Neural progenitor cell (in vitro differentiated cells): ENCODE data around the gene TMEM131L. TPM values are rescaled to one million over a fixed set of nuclear protein-coding genes. Genes with fewer than 3 reads are reported as not detected.

Experiments
- DNase-seq: peaks from one replicate; pipeline ENCODE4 v3.0.0-alpha.2; 2016; ENCODE audit warnings: low spot score
- H2AFZ ChIP-seq: fragments of 200-600 bp; sonication (generic); replicated peaks from 2 replicates; pipeline ENCODE4 v1.6.1; 2016; ENCODE audit warnings: antibody characterized with exemption
- H3F3A ChIP-seq: fragments of 200-600 bp; sonication (generic); 2 replicates; pipeline ENCODE4 v1.6.1; 2016; ENCODE audit warnings: antibody characterized with exemption, low read depth
- H3K27ac ChIP-seq: fragments of 200-600 bp; sonication (generic); 2 replicates; pipeline ENCODE4 v1.5.1; 2016; ENCODE audit warnings: mild to moderate bottlenecking
- H3K27me3 ChIP-seq: fragments of 200-600 bp; sonication (generic); 2 replicates; pipeline ENCODE4 v1.6.1; 2016; ENCODE audit warnings: mild to moderate bottlenecking, moderate library complexity
- H3K36me3 ChIP-seq: fragments of 200-600 bp; sonication (generic); 2 replicates; pipeline ENCODE4 v1.5.1; 2016
- H3K4me1 ChIP-seq: fragments of 200-600 bp; sonication (generic); 2 replicates; pipeline ENCODE4 v1.6.1; 2016; ENCODE audit warnings: mixed run types
- H3K4me2 ChIP-seq: fragments of 200-600 bp; sonication (generic); 2 replicates; pipeline ENCODE4 v1.6.1; 2016
- H3K4me3 ChIP-seq: fragments of 200-600 bp; sonication (generic); 2 replicates; pipeline ENCODE4 v1.5.1; 2016
- H3K79me2 ChIP-seq: fragments of 200-600 bp; sonication (generic); 2 replicates; pipeline ENCODE4 v1.6.1; 2016; ENCODE audit warnings: low read depth
- H3K9ac ChIP-seq: fragments of 200-600 bp; sonication (generic); 2 replicates; pipeline ENCODE4 v1.6.1; 2016
- H3K9me3 ChIP-seq: fragments of 200-600 bp; sonication (generic); 2 replicates; pipeline ENCODE4 v1.5.1; 2016; ENCODE audit warnings: low read depth
- H4K20me1 ChIP-seq: fragments of 200-600 bp; sonication (generic); 2 replicates; pipeline ENCODE4 v1.6.1; 2016; ENCODE audit warnings: low read depth
- H3K27ac Mint-ChIP-seq: 3 replicates; pipeline ENCODE4 v1.8.0; 2021; ENCODE audit warnings: mixed read lengths
- H3K27me3 Mint-ChIP-seq: 2 replicates; pipeline ENCODE4 v1.8.0; 2022; ENCODE audit warnings: low read depth, mild to moderate bottlenecking, inconsistent platforms, moderate library complexity, mixed read lengths; ENCODE audit not compliant: insufficient read depth
- H3K36me3 Mint-ChIP-seq: 3 replicates; pipeline ENCODE4 v1.8.0; 2021; ENCODE audit warnings: mixed read lengths
- H3K4me1 Mint-ChIP-seq: 3 replicates; pipeline ENCODE4 v1.8.0; 2021; ENCODE audit warnings: mixed read lengths
- H3K4me3 Mint-ChIP-seq: 3 replicates; pipeline ENCODE4 v1.8.0; 2021; ENCODE audit warnings: mild to moderate bottlenecking, moderate library complexity, mixed read lengths
- H3K9me3 Mint-ChIP-seq: 3 replicates; pipeline ENCODE4 v1.8.0; 2020; ENCODE audit warnings: mixed read lengths
- CTCF ChIP-seq: fragments of 200-600 bp; sonication (generic); IDR thresholded peaks from 2 replicates; pipeline ENCODE4 v1.5.1; 2017; ENCODE audit warnings: antibody characterized with exemption, mild to moderate bottlenecking
- EZH2 ChIP-seq: fragments of 200-600 bp; sonication (generic); IDR thresholded peaks from 2 replicates; pipeline ENCODE4 v1.6.1; 2017; ENCODE audit warnings: antibody characterized with exemption, mild to moderate bottlenecking, moderate library complexity
- EZH2phosphoT487 ChIP-seq: fragments of 200-600 bp; sonication (generic); IDR thresholded peaks from 2 replicates; pipeline ENCODE4 v1.6.1; 2017; ENCODE audit warnings: antibody characterized with exemption
- total RNA-seq: library from RNA; depleted of rRNA; stranded (reverse); fragments of >200 nt; gene quantifications from 2 replicates; pipeline ENCODE4 v1.2.3, GENCODE V29; 2015; ENCODE audit warnings: low replicate concordance

The TMEM131L gene
- total RNA-seq, 1 donor from 2014 or later, result 14.8 TPM

GRCh38 chr4:153555730-153556434 is 89.7 kb downstream of the TMEM131L start:
- H3K4me1 Mint-ChIP-seq, result peaks cover 7% of the 10 kb centered on the region

GRCh38 chr4:153556435-153556815 is 90.3 kb downstream of the TMEM131L start:
- DNase-seq, result no peak
- Histone ChIP-seq H3K4me2 (no peak overlapping the region), H3K4me1 (peaks cover 6% of the 10 kb centered on the region), H3K27me3 (no peaks in the 10 kb centered on the region), H3K36me3 (peaks cover 9% of the 10 kb centered on the region), H2AFZ (no peak overlapping the region), H3K27ac (no peak overlapping the region), H3K9ac (no peak overlapping the region), H4K20me1 (peaks cover 4% of the 10 kb centered on the region), H3K9me3 (no peaks in the 10 kb centered on the region), H3K79me2 (no peaks in the 10 kb centered on the region), H3F3A (no peaks in the 10 kb centered on the region), H3K4me3 (no peak overlapping the region)
- Mint-ChIP-seq H3K27me3 (peaks cover under 1% of the 10 kb centered on the region), H3K36me3 (peaks cover 23% of the 10 kb centered on the region), H3K9me3 (peaks cover 2% of the 10 kb centered on the region), H3K4me3 (no peak overlapping the region), H3K27ac (no peak overlapping the region), H3K4me1 (peaks cover 5% of the 10 kb centered on the region)
- no peak for TF ChIP-seq EZH2
- TF ChIP-seq CTCF, result no peak
- TF ChIP-seq EZH2phosphoT487, result no peak

More at GRCh38 chr4:153555730-153556434, 89.7 kb downstream of the TMEM131L start:
- Histone ChIP-seq H3F3A (no peaks in the 10 kb centered on the region), H2AFZ (no peak overlapping the region), H3K9me3 (no peaks in the 10 kb centered on the region), H3K79me2 (no peaks in the 10 kb centered on the region), H3K36me3 (peaks cover 4% of the 10 kb centered on the region), H3K27ac (no peak overlapping the region), H3K4me2 (no peak overlapping the region), H3K9ac (no peak overlapping the region), H3K4me3 (no peak overlapping the region), H3K27me3 (no peaks in the 10 kb centered on the region), H3K4me1 (peaks cover 6% of the 10 kb centered on the region), H4K20me1 (peaks cover 4% of the 10 kb centered on the region)
- no peak overlapping the region for H3K27ac Mint-ChIP-seq
- H3K27me3 Mint-ChIP-seq, result peaks cover 2% of the 10 kb centered on the region
- peaks cover 20% of the 10 kb centered on the region for H3K36me3 Mint-ChIP-seq
- DNase-seq, result no peak
- no peak for TF ChIP-seq CTCF
- no peak overlapping the region for H3K4me3 Mint-ChIP-seq
- H3K9me3 Mint-ChIP-seq, result peaks cover under 1% of the 10 kb centered on the region

- Histone ChIP-seq H3K4me3 (no peak overlapping the region), H3K4me1 (peaks cover 10% of the 10 kb centered on the region), H3K9me3 (no peaks in the 10 kb centered on the region), H3K36me3 (peaks cover 12% of the 10 kb centered on the region), H3K27me3 (no peaks in the 10 kb centered on the region), H4K20me1 (peaks cover 3% of the 10 kb centered on the region), H3K9ac (no peak overlapping the region), H3F3A (peaks cover 6% of the 10 kb centered on the region), H2AFZ (no peak overlapping the region), H3K79me2 (no peaks in the 10 kb centered on the region), H3K4me2 (no peak overlapping the region), H3K27ac (no peak overlapping the region)
- no peak for DNase-seq
- no peak for TF ChIP-seq EZH2phosphoT487
- no peak for TF ChIP-seq CTCF
- TF ChIP-seq EZH2, result no peak
- no peak overlapping the region for H3K27ac Mint-ChIP-seq
- H3K4me3 Mint-ChIP-seq, result no peak overlapping the region
- H3K27me3 Mint-ChIP-seq, result no peaks in the 10 kb centered on the region
- H3K9me3 Mint-ChIP-seq, result peaks cover 8% of the 10 kb centered on the region
- H3K4me1 Mint-ChIP-seq, result peaks cover 10% of the 10 kb centered on the region
- peaks cover 29% of the 10 kb centered on the region for H3K36me3 Mint-ChIP-seq
Measured at GRCh38 chr4:153560908-153561307, 94.7 kb downstream of the TMEM131L start.
